ENCODE measurements around the gene SGTA. TPM values are rescaled to one million over a fixed set of nuclear protein-coding genes. Genes with fewer than 3 reads are reported as not detected.

Gene SGTA
- total and polyA plus RNA-seq, 2 experiments from 2014 or later = 71.6 to 102 TPM

- H4K20me1 ChIP-seq (replicated peaks; ENCODE audit: insufficient read depth) = no peaks in the 10 kb centered on the region; the same call in 1 of the 2 replicates
- no peaks in the 10 kb centered on the region; the same call in 1 of the 2 replicates for H3K36me3 ChIP-seq (ENCODE audit: insufficient read depth)
- H3F3A ChIP-seq (replicated peaks; ENCODE audit: low read depth) = no peaks in the 10 kb centered on the region
- peaks cover 3% of the 10 kb centered on the region for H3K79me2 ChIP-seq (replicated peaks; ENCODE audit: insufficient read depth)
- Mint-ChIP-seq H3K27me3 (ENCODE audit: insufficient read depth, low read depth, poor library complexity) (peaks cover 7% of the 10 kb centered on the region), H3K27ac (no peak overlapping the region), H3K9me3 (no peaks in the 10 kb centered on the region), H3K4me1 (no peaks in the 10 kb centered on the region), H3K36me3 (ENCODE audit: low read depth) (peaks cover 50% of the 10 kb centered on the region), H3K4me3 (no peak overlapping the region)
- H3K4me1 ChIP-seq (ENCODE audit: insufficient read depth) = no peaks in the 10 kb centered on the region
- no peak for TF ChIP-seq STAT1 (IDR thresholded peaks at IDR 0.05; ENCODE audit: unreplicated experiment)
- no peak for TF ChIP-seq ZNF114 (CRISPR knock-in tag; IDR thresholded peaks at IDR 0.05)
- DNase-seq (ENCODE audit: low spot score) (no peak), ATAC-seq (no peak)
- no peak overlapping the region for H3K4me3 ChIP-seq
- H2AFZ ChIP-seq = no peak overlapping the region
- H3K27me3 ChIP-seq (ENCODE audit: insufficient read depth) = no peaks in the 10 kb centered on the region
- no peak overlapping the region for H3K4me2 ChIP-seq
- H3K27ac ChIP-seq (ENCODE audit: low read depth) = no peak overlapping the region
- H3K9me2 ChIP-seq (ENCODE audit: insufficient read depth) = no peaks in the 10 kb centered on the region
Measured at GRCh38 chr19:2803486-2804155, 20.5 kb upstream of the SGTA start.

- H3K4me1 ChIP-seq (ENCODE audit: insufficient read depth) = no peaks in the 10 kb centered on the region
- no peak overlapping the region for H2AFZ ChIP-seq
- no peaks in the 10 kb centered on the region for H3K9me2 ChIP-seq (ENCODE audit: insufficient read depth)
- H3K4me2 ChIP-seq = no peak overlapping the region
- H3K4me3 Mint-ChIP-seq = no peak overlapping the region
- no peak overlapping the region for H3K27ac Mint-ChIP-seq
- no peak for TF ChIP-seq POLR2AphosphoS5 (IDR thresholded peaks at IDR 0.05; ENCODE audit: low read depth)
- no peak for TF ChIP-seq STAT1 (IDR thresholded peaks at IDR 0.05; ENCODE audit: unreplicated experiment)
- TF ChIP-seq ZNF331 (CRISPR knock-in tag; IDR thresholded peaks at IDR 0.05; ENCODE audit: low read depth) = no peak
- no peaks in the 10 kb centered on the region for H3F3A ChIP-seq (replicated peaks; ENCODE audit: low read depth)
- H3K36me3 ChIP-seq (ENCODE audit: insufficient read depth) = no peaks in the 10 kb centered on the region; the same call in 1 of the 2 replicates
- peaks cover 54% of the 10 kb centered on the region for H3K36me3 Mint-ChIP-seq (ENCODE audit: low read depth)
- H4K20me1 ChIP-seq (replicated peaks; ENCODE audit: insufficient read depth) = no peaks in the 10 kb centered on the region; the same call in 1 of the 2 replicates
- DNase-seq (ENCODE audit: low spot score) = no peak
- no peaks in the 10 kb centered on the region for H3K4me1 Mint-ChIP-seq
- no peak overlapping the region for H3K27ac ChIP-seq (ENCODE audit: low read depth)
- peaks cover 7% of the 10 kb centered on the region for H3K27me3 Mint-ChIP-seq (ENCODE audit: insufficient read depth, low read depth, poor library complexity)
- H3K9me3 Mint-ChIP-seq = no peaks in the 10 kb centered on the region
- no peak overlapping the region for H3K4me3 ChIP-seq
- peaks cover 3% of the 10 kb centered on the region for H3K79me2 ChIP-seq (replicated peaks; ENCODE audit: insufficient read depth)
- H3K27me3 ChIP-seq (ENCODE audit: insufficient read depth) = no peaks in the 10 kb centered on the region
- ATAC-seq = no peak
Measured at GRCh38 chr19:2802826-2803225, 19.8 kb upstream of the SGTA start.

- Histone ChIP-seq H3K27me3 (ENCODE audit: insufficient read depth) (no peaks in the 10 kb centered on the region), H2AFZ (no peak overlapping the region), H3K36me3 (ENCODE audit: insufficient read depth) (peaks cover 2% of the 10 kb centered on the region), H3F3A (replicated peaks; ENCODE audit: low read depth) (no peaks in the 10 kb centered on the region), H3K4me3 (no peak overlapping the region), H3K4me1 (ENCODE audit: insufficient read depth) (no peaks in the 10 kb centered on the region), H3K9me2 (ENCODE audit: insufficient read depth) (no peaks in the 10 kb centered on the region), H3K79me2 (replicated peaks; ENCODE audit: insufficient read depth) (peaks cover 7% of the 10 kb centered on the region), H3K4me2 (no peak overlapping the region), H4K20me1 (replicated peaks; ENCODE audit: insufficient read depth) (peaks cover 12% of the 10 kb centered on the region; the same call in 1 of the 2 replicates), H3K27ac (ENCODE audit: low read depth) (no peak overlapping the region)
- DNase-seq (ENCODE audit: low spot score) = no peak
- Mint-ChIP-seq H3K9me3 (no peaks in the 10 kb centered on the region), H3K4me1 (peaks cover 6% of the 10 kb centered on the region; the same call in 1 of the 3 replicates), H3K27ac (no peak overlapping the region), H3K4me3 (no peak overlapping the region), H3K36me3 (ENCODE audit: low read depth) (peaks cover 68% of the 10 kb centered on the region), H3K27me3 (ENCODE audit: insufficient read depth, low read depth, poor library complexity) (peaks cover 13% of the 10 kb centered on the region)
- ATAC-seq = no peak
- TF ChIP-seq EZH2phosphoT487 (IDR thresholded peaks at IDR 0.05; ENCODE audit: unreplicated experiment) (no peak), ZNF462 (CRISPR knock-in tag; IDR thresholded peaks at IDR 0.05) (no peak), NANOG (IDR thresholded peaks at IDR 0.05; ENCODE audit: borderline replicate concordance) (no peak)
Measured at GRCh38 chr19:2800506-2800905, 17.4 kb upstream of the SGTA start.
